Activated naive CD4-positive, alpha-beta T cell treated with anti-CD3 and anti-CD28 coated beads, Interleukin-2, amount 50 U/mL, for 16 hours (primary cell): Measurements from ENCODE around the gene KLK15.
"Not testable (repeated sequence)": the region's sequence is repeated elsewhere in the genome, so short reads cannot be mapped to it uniquely, and the experiment has no call there.

Experiments used
- DNase-seq: peaks from one replicate; pipeline ENCODE4 v3.0.0-alpha.2; 2020

Gene KLK15

DNA sequence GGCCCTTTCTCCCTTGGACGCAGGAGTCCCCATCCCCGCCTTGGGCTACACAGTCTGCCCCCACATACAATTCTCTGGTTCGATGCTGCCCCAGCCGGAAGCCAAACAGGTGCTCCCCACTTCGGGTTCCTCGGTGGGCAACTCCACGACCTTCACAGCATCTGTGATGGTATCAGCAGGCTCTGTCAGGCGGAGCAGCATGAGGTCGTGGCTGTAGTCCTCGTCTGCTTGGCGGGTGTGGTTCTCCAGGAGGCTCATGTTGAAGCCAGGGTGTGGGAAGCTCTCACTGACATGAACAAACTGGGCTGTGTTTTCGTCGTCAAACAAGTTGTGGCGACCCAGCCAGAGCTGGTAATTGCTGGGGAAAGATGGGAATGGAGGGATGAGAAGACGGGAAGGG, 13.3 kb downstream of the KLK15 start:
- no peak for DNase-seq

DNA sequence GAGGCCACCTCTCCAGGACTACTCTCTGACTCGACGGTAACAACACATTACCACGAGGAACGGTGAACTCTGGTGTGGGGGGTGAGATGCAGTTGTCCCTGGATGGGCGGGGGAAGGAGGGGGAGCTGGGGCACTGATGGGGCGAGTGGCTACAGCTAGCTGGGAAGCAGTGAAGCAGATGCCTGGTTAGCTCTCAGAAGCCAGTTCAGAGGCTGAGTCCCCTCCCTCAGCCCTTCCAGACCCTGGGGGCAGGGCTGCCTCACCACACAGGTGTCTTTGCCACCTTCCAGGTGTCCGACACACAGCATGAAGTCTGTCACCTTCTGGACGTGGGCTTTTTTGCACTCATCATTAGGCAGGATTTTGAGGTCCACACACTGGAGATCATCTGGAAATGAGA, 13.7 kb downstream of the KLK15 start:
- no peak for DNase-seq

DNA sequence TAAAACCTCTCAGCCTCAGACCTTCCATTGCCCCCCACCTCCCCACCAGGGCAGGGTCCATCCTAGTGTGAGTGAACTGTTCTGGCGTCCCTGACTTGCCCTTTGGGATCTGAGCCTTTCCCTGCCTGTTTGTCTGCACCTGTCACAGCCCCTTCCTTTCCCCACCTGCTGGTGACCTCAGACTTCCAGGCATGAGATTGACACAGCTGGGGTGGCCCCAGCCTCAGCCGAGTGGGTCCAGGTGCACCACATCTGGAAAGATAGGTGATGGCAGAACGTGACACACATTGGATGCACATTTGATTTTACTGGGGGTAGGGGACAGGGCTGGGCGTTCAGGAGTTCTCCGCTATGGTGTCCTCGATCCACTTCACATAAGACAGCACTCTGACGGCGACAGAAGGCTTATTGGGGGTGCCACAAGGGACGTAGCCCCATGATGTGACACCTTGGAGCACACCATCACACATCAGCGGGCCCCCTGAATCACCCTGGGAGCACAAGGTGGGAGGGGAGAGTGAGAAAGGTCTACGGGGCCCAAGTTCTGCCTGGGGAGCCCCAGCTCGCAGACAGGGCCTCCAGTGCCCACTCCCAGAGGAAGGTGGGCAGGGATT, 14.4 kb downstream of the KLK15 start:
- no peak for DNase-seq

DNA sequence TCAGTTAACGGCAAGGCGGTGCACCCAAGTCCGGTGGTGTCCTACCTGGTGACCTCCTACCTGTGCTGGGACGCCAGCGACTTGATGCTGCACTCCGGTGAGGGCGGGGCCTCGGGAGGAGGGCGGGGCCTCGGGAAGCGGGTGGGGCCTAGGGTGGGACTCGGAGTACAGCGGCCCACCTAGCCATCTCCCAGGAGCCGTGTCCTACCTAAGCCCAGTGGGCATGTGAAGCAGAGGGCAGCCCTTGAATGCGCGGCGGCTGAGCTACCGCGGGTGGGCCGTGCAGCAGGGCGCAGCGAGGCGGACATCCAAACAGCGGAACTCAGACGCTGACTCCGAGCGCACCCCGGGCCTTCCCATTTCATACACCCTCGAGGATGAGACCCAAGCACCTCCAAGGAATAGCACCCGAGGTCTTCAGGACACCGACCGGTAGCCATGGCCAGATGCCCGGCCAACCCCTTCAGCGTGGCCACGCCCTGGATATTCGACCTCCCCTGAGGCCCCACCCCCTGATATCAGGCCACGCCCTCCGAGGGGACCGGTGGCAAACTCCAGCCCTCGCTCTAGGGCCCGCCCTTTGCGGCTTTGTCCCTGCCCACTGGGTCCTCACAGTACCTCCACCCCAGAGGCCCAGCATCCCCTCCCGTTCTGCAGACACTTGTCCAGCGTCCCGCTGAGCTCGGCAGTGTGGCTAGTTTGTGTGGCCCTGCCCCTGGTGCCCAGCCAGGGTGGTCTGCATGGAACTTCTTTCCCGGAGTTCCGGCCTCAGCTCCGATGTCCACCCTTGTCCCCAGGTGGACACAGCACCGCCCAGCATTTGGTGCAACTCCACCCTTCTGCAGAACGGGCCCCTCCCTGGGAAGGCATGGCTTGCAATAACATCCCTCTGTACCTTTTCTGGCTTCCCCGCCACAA, 15.2 kb downstream of the KLK15 start:
- peak; percentile 46 for DNase-seq

DNA sequence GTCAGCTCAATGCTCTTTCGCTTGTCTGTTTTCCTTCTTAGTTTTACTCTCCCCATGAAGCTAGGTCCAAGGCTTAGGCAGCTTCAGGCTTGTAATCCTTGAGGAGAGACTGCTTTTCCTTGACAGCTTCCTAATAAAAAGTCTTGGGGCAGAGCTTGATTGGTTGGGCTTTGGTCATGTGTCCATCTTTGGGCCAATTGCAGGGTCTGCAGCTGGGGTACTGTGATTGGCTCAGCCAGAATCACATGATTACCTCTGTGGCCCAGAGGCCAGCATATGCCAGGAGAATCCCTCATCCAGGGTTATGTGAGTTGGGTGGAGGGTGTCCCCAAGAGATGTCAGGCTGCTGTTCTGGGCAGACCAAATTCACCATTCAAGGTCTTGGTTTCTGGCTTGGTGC, 17.9 kb downstream of the KLK15 start:
- no peak for DNase-seq

DNA sequence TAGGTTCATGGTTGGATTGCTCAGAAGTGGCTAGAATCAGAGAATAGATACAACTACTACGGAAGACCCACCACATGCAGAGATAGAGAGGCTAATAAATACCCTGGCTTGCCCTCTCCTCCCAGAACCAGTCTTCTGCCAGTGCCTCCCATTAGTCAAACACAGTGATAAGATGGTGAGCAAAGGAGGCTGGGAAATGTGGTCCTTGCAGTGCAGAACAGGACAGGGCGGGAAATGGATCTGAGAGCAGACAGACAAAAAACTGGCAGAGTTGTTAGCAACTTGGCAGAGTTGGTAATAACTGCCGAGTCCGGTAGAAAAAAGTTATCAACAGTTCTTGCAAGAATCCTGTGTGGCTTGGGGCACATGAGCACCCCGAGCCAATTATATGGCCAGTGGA, 18.5 kb downstream of the KLK15 start:
- no peak for DNase-seq

DNA sequence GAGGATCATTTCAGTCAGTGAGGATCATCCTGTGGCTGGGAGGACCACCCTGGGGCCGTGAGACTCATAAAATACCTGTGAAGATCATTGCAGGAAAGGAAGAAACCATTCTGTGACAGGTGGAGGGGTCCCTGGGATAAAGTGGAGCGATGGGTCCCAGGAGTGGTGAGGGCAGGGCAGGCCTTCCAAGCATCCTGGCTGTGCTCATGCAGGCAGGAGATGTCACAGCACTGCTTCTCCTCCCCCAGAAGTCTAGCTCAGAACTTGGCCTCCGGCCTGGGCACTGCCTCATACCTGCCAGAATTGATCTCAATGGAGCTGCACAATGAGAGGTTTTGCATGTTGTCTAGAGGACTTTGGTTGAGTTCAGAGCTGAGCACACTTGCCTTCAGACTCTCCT, 20.9 kb downstream of the KLK15 start:
- no peak for DNase-seq

DNA sequence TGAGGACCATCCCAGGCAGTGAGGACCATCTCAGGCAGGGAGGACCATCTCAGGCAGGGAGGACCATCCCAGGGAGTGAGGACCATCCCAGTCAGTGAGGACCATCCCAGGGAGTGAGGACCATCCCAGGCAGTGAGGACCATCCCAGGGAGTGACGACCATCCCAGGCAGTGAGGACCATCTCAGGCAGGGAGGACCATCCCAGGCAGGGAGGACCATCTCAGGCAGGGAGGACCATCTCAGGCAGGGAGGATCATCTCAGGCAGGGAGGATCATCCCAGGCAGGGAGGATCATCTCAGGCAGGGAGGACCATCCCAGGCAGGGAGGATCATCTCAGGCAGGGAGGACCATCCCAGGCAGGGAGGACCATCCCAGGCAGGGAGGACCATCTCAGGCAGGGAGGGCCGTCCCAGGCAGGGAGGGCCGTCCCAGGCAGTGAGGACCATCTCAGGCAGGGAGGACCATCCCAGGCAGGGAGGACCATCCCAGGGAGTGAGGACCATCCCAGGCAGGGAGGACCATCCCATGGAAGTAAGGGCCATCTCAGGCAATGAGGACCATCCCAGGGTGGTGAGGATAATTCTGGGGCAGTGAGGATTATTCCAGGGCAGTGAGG, 21.6 kb downstream of the KLK15 start:
- DNase-seq = not testable (repeated sequence)

DNA sequence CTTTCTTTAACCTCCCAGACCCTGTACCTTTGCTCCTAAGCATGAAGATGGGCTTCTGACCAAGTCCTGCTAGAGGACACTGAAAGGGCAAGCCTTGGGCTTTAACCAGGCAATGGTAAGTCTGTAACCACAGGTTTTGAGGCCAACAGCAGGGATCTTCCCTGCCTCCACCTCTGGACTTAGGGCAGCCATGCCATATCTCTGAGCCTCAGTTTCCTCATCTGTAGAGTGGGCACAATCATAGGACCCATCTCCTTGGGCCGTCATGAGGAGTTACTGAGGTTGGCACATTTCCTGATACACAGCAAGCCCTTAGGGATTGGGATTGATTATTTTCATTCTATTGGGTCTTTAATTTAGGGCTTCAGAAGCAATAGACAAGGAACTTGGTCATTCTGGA, 24.5 kb downstream of the KLK15 start:
- no peak for DNase-seq

DNA sequence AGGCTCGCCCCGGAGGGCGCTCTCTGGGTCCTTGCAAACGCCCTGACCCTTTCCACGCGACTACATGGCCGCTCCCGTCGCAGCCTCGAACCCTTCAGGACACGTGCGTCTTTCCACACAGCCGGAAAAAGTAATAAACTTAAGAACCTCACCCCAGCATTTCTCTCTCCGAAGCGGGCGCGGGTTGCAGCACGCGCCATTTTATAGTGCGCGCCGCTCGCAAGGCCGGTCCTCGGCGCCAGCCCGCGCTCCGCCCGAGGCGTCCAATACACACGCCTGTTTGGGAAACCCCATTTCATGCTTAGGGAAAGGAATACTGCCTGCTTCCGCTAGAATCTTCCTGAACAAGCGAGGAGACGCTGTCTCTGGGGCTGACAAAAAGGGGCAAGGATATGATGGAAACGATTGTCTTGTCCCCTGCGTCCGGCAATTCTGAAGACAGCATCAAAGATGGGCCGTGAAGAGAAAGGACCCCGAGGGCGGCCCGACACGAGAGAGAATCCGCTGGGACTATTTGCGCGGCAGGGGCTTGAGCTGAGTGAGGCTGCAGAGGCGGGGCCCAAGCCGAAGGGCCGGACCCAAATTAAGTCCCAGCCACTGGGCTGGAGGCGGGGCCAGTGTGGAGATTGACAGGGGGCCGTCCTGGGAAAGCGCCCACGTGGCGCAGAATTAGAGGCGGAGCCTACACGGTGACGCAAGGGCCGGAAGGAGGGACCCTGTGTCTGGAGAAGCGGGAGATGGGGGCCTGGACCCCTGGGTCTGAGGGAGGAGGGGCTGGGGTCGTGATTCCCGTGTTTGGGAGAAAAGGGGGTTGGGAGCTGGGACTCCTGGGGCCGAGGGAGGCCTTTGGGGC, 28.7 kb downstream of the KLK15 start:
- peak; percentile 99 for DNase-seq

DNA sequence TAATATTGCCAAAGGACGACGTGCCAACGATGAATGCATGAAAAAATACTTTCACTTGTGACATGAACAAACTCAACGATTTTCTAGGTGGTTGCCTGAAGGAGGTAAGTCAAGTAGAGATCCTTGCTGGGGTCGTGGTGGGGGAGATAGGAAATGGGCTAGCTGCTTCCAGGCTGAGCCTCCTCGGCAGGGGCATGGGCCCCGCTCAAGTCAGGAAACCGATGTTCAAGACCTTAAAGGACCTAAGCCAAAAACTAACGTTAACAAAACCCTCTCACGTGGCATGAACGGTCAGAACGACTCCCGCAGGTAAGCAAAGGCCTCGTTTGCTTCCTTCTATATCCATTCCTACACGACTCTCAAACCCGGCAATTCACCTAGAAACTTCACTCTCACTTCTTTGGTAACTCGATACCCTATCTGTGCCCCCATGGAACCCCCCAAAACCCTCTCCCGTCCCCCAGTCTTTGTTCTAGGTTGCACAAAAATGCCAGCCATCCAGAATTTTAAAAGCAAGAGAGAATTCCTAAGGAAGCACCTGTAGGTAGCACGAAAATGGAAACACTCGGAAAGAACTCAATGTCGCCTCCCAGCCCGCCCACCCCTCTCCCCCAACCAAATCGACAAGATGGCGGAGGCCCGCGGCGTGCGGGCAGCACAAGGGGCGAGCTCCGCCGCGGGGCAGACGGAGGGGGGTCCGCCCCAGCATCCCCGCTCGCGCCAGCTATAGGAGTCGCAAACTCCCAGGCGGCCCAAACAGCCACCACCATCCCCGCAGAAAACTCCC, 29.5 kb downstream of the KLK15 start:
- peak; percentile 65 for DNase-seq

DNA sequence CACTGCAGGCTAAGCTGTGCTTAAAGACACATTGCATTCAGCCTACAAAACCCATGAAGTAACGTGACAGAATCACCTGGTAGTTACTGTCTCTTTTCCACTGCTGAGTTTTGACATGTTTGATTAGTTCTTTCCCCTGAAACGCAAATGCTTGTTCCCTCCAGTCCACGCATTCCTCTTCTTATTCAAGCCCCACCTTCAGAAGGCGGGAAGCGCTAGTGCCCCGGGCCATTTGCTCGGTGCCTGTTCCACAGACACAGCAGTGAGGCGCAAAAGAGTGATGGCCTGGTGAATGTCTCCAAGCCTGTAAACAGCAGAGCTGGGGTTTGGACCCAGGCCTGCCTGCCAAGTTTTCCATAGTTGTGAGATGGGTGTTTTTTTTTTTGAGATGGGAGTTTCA, 32.3 kb downstream of the KLK15 start:
- DNase-seq = no peak

DNA sequence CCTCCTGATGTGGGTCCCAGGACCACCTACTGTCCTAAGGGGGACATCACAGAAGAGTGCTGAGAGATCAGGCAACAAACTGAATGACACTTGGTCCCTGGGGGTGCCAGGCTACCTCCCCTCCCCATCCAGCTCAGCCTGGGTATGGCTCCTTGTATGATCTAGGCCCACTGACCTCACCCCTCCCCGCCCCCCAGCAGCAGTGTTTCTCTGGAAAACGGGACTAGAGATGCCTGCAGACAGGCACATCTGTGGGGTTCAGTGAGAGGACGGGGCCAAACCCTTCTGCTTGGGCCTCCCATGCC, 33.9 kb downstream of the KLK15 start:
- DNase-seq = no peak

DNA sequence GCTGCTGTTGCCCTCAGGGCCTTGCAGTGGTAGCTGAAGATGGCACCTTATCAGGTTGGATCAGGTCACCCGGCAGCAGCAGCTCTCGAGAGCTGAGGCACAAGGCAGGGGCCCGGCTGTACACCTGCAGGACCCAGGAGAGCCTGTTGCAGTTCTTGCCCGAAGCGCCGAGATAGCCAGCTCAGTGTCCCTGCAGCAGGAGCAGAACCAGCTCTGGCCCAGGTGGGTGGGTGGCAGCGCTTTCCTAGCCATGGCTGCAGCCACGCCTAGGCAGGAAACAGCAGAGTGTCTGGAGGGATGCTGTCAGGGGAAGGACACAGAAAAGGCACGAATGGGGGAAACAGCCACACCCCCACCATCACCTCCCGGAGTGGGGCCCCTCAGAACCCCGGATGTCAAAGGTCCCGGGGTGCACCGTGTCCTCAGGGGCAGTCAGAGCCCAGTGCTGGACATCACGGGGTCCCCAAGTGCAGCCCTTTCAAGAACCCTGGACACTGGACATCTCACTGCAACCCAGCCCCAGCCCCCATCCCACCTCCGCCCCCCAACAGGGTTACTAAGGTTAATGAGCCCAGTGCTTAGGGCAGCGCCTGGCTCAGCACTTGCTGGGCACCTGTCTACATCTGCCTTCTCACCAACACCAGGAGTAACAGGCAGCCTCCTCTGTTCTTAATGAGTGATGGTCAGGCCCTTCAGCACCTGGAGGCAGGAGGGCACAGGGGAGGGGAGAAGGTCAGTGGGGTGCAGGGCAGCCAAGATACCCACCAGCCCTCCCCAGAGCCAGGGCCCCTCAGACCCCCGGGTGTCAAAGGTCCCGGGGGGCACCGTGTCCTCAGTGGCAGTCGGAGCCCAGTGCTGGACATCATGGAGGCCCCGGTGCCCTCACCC, 34.5 kb downstream of the KLK15 start:
- DNase-seq = no peak

DNA sequence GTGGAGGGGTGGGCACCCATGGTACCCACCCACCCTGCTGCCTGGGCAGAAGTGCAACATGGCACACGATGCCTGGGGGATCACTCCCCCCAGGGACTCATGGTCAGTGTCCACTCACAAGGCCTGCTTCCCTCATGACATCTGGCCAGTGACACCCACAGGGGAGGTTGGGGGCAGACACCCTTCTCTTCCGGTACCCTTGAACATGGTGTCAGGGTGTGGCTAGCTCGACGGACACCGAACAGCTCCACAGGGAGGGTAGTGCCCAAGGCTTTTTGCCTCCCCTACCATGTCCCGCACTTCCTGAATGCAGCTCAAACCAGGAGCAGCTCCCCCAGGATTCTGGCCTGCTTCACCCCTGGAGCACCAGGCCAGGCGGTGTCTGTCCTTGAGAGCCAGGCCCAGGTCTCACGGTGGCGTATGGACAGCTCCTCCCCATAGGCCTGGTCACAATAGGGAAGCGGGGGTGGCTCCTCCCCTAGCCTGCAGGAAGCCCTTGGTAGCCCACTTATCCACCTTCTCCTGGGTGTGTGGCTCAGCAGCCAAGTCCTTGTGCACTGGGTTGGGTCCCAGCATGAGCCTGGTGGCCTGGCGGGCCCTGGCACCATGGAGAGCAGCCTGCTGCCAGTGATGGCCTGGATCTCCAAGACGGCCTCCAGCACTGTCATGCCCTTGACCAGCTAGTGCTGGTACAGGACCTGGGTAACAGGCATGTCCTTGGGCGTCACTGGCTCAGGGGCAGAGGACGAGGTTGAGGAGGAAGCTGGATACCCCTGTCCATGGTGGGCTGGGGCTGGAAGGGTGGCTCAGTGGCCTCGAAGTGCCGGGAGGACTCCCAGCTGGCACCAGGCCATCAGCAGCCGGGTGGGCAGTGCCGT, 35.4 kb downstream of the KLK15 start:
- no peak for DNase-seq

DNA sequence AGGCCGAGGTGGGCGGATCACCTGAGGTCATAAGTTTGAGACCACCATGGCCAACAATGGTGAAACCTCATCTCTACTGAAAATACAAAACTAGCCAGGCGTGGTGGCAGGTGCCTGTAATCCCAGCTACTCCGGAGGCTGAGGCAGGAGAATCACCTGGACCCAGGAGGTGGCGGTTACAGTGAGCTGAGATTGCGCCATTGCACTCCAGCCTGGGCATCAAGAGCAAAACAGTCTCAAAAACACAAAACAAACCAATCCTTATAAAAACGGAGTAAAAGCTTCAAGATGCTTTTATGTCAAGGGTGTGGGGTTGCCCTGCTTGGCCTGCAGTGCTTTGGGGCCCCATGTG, 36.0 kb downstream of the KLK15 start:
- DNase-seq = no peak

DNA sequence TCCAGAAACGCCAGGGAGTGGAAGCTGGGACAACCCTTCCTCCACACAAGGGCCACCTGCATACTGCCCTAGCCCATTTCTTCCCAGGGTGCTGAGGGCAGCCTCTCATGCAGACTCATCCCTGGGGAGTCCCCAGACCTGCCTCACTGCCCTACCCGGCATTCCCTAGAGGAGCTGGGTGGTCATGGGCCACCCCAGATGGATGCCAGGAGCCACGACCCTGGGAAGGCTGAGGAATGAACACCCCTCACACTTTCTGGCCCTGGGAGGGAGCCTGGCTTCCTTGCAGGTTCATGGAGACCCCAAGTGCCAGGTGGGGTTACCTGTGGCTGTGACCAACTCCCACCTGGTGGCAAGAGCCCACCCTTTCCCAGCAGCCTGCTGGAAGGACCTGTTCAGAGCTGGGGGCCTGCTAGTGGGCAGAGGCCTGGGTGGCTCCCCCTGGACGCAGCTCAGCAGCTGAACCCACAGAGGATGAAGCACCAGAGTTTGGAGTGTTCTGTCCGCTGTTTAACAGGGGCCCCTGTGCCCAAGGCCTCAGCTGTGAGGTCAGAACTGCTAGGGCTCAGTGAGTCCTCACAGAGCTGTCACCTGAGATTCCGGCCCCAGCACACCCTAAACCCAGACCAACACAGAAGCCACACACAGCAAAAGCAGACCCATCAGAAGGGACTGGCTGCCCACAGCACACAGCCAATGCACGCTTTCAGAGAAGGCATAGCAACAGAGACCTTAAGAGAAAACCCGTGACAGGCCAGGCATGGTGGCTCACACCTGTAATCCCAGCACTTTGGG, 36.5 kb downstream of the KLK15 start:
- no peak for DNase-seq

DNA sequence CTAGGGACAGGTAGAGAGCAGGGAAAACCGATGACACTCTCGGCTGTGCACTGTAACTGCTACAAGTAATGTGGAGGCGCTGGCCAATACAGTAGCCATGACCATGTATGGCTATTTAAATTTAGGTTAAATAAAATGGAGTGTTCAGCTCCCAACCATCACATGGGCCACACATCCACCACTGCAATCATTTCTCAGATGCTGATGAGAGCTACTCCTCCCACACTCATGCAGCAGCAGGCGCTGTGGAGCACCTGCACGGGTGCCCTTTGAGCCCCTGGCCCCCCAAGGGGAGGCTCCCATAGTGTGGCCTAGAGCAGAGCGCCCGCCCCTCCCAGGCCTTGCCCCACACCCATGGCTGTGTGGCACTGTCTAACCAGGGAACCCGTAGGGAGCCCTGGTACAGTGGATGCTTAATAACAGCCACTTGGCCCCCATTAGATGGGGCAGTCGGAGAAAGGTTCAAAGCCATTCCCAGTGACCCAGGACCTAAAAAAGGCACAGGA, 37.2 kb downstream of the KLK15 start:
- no peak for DNase-seq

DNA sequence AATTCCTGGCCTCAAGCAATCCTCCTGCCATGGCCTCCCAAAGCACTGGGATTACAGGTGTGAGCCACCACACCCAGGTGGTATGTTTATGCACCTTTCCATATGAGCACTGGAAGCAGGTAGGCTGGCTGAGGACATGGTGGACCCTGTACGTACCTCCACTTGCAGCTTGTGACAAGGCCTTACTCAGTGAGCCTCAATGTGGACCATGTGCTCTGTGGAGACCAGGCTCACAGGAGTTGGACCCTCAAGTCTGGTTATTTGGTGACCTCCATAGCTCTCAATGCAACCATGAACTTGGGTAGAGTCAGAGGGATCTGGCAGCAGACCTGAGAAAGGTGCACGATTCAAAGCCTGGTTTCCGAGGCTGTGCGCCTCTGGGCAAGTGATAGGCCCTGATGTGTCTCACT, 37.7 kb downstream of the KLK15 start:
- DNase-seq = no peak
